IMR-90 (cell line): Measurements from ENCODE around the gene ATP10A. TPM values are rescaled to one million over a fixed set of nuclear protein-coding genes. Genes with fewer than 3 reads are reported as not detected.

Experiments
- ATAC-seq: fragments of 200-7000 bp; cut with Tn5 transposase; 2 replicates; pipeline ENCODE4 v1.9.1; 2020; ENCODE audit warnings: low read depth, mild to moderate bottlenecking, moderate library complexity
- BruUV-seq: library from RNA; stranded (reverse); fragments of 400-500 nt; replicated peaks from 2 replicates; lab custom pipeline; 2021; lab: Mats Ljungman, UMichigan
- CTCF ChIA-PET: fragments of 300-600 bp; formaldehyde crosslinking; extraction: SDS; loops from one replicate; lab custom pipeline; 2021; ENCODE audit warnings: antibody characterized with exemption; lab: Yijun Ruan, JAX
- POLR2A ChIA-PET: fragments of 300-600 bp; sonication (Branson Sonifier 250); formaldehyde crosslinking; loops from one replicate; lab custom pipeline; 2022; ENCODE audit warnings: antibody characterized with exemption; ENCODE audit not compliant: unreplicated experiment; lab: Charles Lee
- DNase-seq: peaks from one replicate; pipeline ENCODE4 v3.0.0; 2013
- H2AFZ ChIP-seq: replicated peaks from 2 replicates; pipeline ENCODE3; 2013; ENCODE audit warnings: low read length, mild to moderate bottlenecking; ENCODE audit not compliant: poor library complexity
- H2AK5ac ChIP-seq: 2 replicates; pipeline ENCODE4 v1.6.1; 2013; ENCODE audit warnings: low read depth, low read length, inconsistent platforms
- H2AK9ac ChIP-seq: replicated peaks from 2 replicates; pipeline ENCODE3; 2013; ENCODE audit warnings: mild to moderate bottlenecking, low read depth, low read length, moderate library complexity; ENCODE audit not compliant: poor library complexity
- H2BK120ac ChIP-seq: 2 replicates; pipeline ENCODE4 v1.6.1; 2013; ENCODE audit warnings: low read depth, low read length, inconsistent platforms
- H2BK15ac ChIP-seq: 3 replicates; pipeline ENCODE4 v1.6.1; 2013; ENCODE audit warnings: low read depth, low read length, inconsistent platforms
- H2BK20ac ChIP-seq: 2 replicates; pipeline ENCODE4 v1.6.1; 2013; ENCODE audit warnings: low read depth, mild to moderate bottlenecking, inconsistent platforms, low read length, moderate library complexity
- H2BK5ac ChIP-seq: 2 replicates; pipeline ENCODE4 v1.6.1; 2013; ENCODE audit warnings: mild to moderate bottlenecking, low read depth, low read length, inconsistent platforms; ENCODE audit not compliant: poor library complexity, severe bottlenecking
- H3K14ac ChIP-seq: replicated peaks from 2 replicates; pipeline ENCODE4 v1.6.1; 2013; ENCODE audit warnings: low read depth, low read length, inconsistent platforms
- H3K18ac ChIP-seq: 2 replicates; pipeline ENCODE4 v1.6.1; 2013; ENCODE audit warnings: low read depth, low read length, control low read depth
- H3K23ac ChIP-seq: 2 replicates; pipeline ENCODE4 v1.6.1; 2013; ENCODE audit warnings: low read depth, low read length, inconsistent platforms
- H3K27ac ChIP-seq: 2 replicates; pipeline ENCODE4 v1.5.1; 2013; ENCODE audit warnings: mild to moderate bottlenecking, control low read depth, low read length; ENCODE audit not compliant: insufficient read depth
- H3K27me3 ChIP-seq: 2 replicates; pipeline ENCODE4 v1.6.1; 2013; ENCODE audit warnings: low read length; ENCODE audit not compliant: control insufficient read depth, insufficient read depth
- H3K36me3 ChIP-seq: 2 replicates; pipeline ENCODE4 v1.6.1; 2013; ENCODE audit warnings: low read length, mixed read lengths; ENCODE audit not compliant: control insufficient read depth, insufficient read depth
- H3K4ac ChIP-seq: 2 replicates; pipeline ENCODE4 v1.6.1; 2013; ENCODE audit warnings: low read depth, low read length, inconsistent platforms
- H3K4me1 ChIP-seq: 2 replicates; pipeline ENCODE4 v1.6.1; 2013; ENCODE audit warnings: low read length, mixed read lengths; ENCODE audit not compliant: control insufficient read depth, insufficient read depth
- H3K4me2 ChIP-seq: 2 replicates; pipeline ENCODE4 v1.6.1; 2013; ENCODE audit warnings: low read depth, mild to moderate bottlenecking, control low read depth, low read length, moderate library complexity
- H3K4me3 ChIP-seq: 2 replicates; pipeline ENCODE4 v1.5.1; 2013; ENCODE audit warnings: low read depth, mild to moderate bottlenecking, control low read depth, low read length, moderate library complexity; ENCODE audit not compliant: insufficient read depth
- H3K56ac ChIP-seq: 2 replicates; pipeline ENCODE4 v1.6.1; 2013; ENCODE audit warnings: low read length, inconsistent platforms; ENCODE audit not compliant: insufficient read depth; ENCODE audit errors: extremely low read depth
- H3K79me1 ChIP-seq, 2 experiments: 2 replicates each; pipeline ENCODE4 v1.6.1; 2013; ENCODE audit warnings: low read length in 2 of 2, inconsistent platforms in 1 of 2, low read depth in 1 of 2
- H3K9ac ChIP-seq: 2 replicates; pipeline ENCODE4 v1.6.1; 2013; ENCODE audit warnings: low read depth, low read length, control low read depth
- H3K9me1 ChIP-seq: 2 replicates; pipeline ENCODE4 v1.6.1; 2013; ENCODE audit warnings: low read length, inconsistent platforms; ENCODE audit not compliant: insufficient read depth
- H3K9me3 ChIP-seq: 2 replicates; pipeline ENCODE4 v1.6.1; 2013; ENCODE audit warnings: low read length; ENCODE audit not compliant: control insufficient read depth, insufficient read depth
- H4K20me1 ChIP-seq: 2 replicates; pipeline ENCODE4 v1.6.1; 2013; ENCODE audit warnings: low read length, inconsistent platforms; ENCODE audit not compliant: insufficient read depth
- H4K5ac ChIP-seq: 2 replicates; pipeline ENCODE4 v1.6.1; 2013; ENCODE audit warnings: mild to moderate bottlenecking, low read depth, low read length, control low read depth
- H4K8ac ChIP-seq, 2 experiments: 2 replicates each; pipeline ENCODE4 v1.6.1; 2013; ENCODE audit warnings: low read depth in 2 of 2, low read length in 2 of 2, control low read depth in 1 of 2, inconsistent platforms in 1 of 2
- H4K91ac ChIP-seq: 2 replicates; pipeline ENCODE4 v1.6.1; 2013; ENCODE audit warnings: low read depth, low read length, inconsistent platforms; ENCODE audit not compliant: insufficient read depth
- BHLHE40 ChIP-seq: fragments of 150-350 bp; IDR thresholded peaks from 2 replicates; pipeline ENCODE4 v1.6.1; 2016; ENCODE audit warnings: mild to moderate bottlenecking, low read depth, low read length
- CEBPB ChIP-seq: IDR thresholded peaks from 2 replicates; pipeline ENCODE4 v1.6.1; 2012; ENCODE audit warnings: low read depth, low read length, improper control_type of control experiment
- ELK1 ChIP-seq: fragments of 150-350 bp; IDR thresholded peaks from 2 replicates; pipeline ENCODE4 v1.6.1; 2016; ENCODE audit warnings: low read depth, mild to moderate bottlenecking, low read length, moderate library complexity, borderline replicate concordance
- FOS ChIP-seq: fragments of 150-350 bp; IDR thresholded peaks from 2 replicates; pipeline ENCODE4 v1.6.1; 2016; ENCODE audit warnings: low read depth, low read length
- MAFK ChIP-seq: IDR thresholded peaks from 2 replicates; pipeline ENCODE4 v1.6.1; 2012; ENCODE audit warnings: low read depth, low read length, improper control_type of control experiment
- MAZ ChIP-seq: IDR thresholded peaks from 2 replicates; pipeline ENCODE4 v1.6.1; 2012; ENCODE audit warnings: low read depth, mild to moderate bottlenecking, low read length, improper control_type of control experiment, moderate library complexity, borderline replicate concordance
- MXI1 ChIP-seq: IDR thresholded peaks from 2 replicates; pipeline ENCODE4 v1.6.1; 2012; ENCODE audit warnings: low read depth, mild to moderate bottlenecking, low read length, moderate library complexity, borderline replicate concordance
- NFE2L2 ChIP-seq: fragments of 150-350 bp; IDR thresholded peaks from 2 replicates; pipeline ENCODE4 v1.6.1; 2016; ENCODE audit warnings: low read depth, mild to moderate bottlenecking, low read length
- POLR2A ChIP-seq: IDR thresholded peaks from 2 replicates; pipeline ENCODE4 v1.6.1; 2012; ENCODE audit warnings: mild to moderate bottlenecking, low read depth, low read length
- RAD21 ChIP-seq: IDR thresholded peaks from 2 replicates; pipeline ENCODE4 v1.6.1; 2012; ENCODE audit warnings: low read length, improper control_type of control experiment
- RCOR1 ChIP-seq: IDR thresholded peaks from 2 replicates; pipeline ENCODE4 v1.6.1; 2012; ENCODE audit warnings: mild to moderate bottlenecking, low read length, improper control_type of control experiment; ENCODE audit not compliant: insufficient replicate concordance
- RFX5 ChIP-seq: IDR thresholded peaks from 2 replicates; pipeline ENCODE4 v1.8.0; 2012; ENCODE audit warnings: low read depth, mild to moderate bottlenecking, low read length, moderate library complexity
- SMC3 ChIP-seq: fragments of 150-350 bp; IDR thresholded peaks from 2 replicates; pipeline ENCODE4 v1.6.1; 2016; ENCODE audit warnings: low read depth, mild to moderate bottlenecking, antibody characterized with exemption, low read length, moderate library complexity
- WGBS, 2 experiments: methylation state at CpG; one replicate each; pipeline versions ENCODE4 v1.1.5 to v1.1.7; 2013; ENCODE audit warnings: missing lambda C conversion rate in 2 of 2; ENCODE audit not compliant: insufficient read length in 1 of 2; ENCODE audit errors: extremely low coverage in 2 of 2; 5-methylcytosine and 5-hydroxymethylcytosine counted together
- dilution Hi-C: fragments of 300-500 bp; cut with HindIII; formaldehyde crosslinking; loops from one replicate; pipeline ENCODE4 v1.14.3; 2018; ENCODE audit warnings: low sequenced_read_pairs; ENCODE audit not compliant: unreplicated experiment
- in situ Hi-C: fragments of 300-500 bp; cut with MboI; formaldehyde crosslinking; loops from 3 replicates; pipeline ENCODE4 v1.14.3; 2019; ENCODE audit warnings: low sequenced_read_pairs, inconsistent platforms, mixed read lengths
- intact Hi-C: fragments of 100-400 bp; cut with micrococcal nuclease; formaldehyde crosslinking; loops from 2 replicates; pipeline ENCODE4 v1.10.0; 2022
- polyA plus RNA-seq, 3 experiments: library from polyadenylated mRNA; depleted of rRNA; stranded (reverse); fragments of >200 nt; gene quantifications; 2 replicates each; pipeline ENCODE4 v1.2.3, GENCODE V29; 2012; ENCODE audit warnings: low replicate concordance in 1 of 3
- total RNA-seq: library from RNA; depleted of rRNA; stranded (reverse); fragments of >200 nt; gene quantifications from 2 replicates; pipeline ENCODE4 v1.2.3, GENCODE V29; 2012
- TF ChIP-seq, protein P1 (sequence below): fragments of 150-350 bp; IDR thresholded peaks from 2 replicates; pipeline ENCODE4 v1.6.1; 2017; ENCODE audit warnings: mild to moderate bottlenecking, antibody characterized with exemption, low read length, low read depth
- TF ChIP-seq, protein P2 (sequence below): conservative IDR thresholded peaks from 2 replicates; pipeline ENCODE4 v1.5.1; 2012; ENCODE audit warnings: mild to moderate bottlenecking, low read depth, low read length, improper control_type of control experiment

ATP10A gene
- total and polyA plus RNA-seq, 2 of the 4 experiments (the other 2 are of a cell fraction): 13.8 to 16.0 TPM

GRCh38 chr15:25844981-25845680, 18.0 kb downstream of the ATP10A start:
- H4K8ac ChIP-seq: peak overlapping the region in 1 of 2 experiments; percentile 14; a peak in 2 of 4 replicates
- BruUV-seq: no TSS peak
- H3K79me1 ChIP-seq: peaks cover 28 to 80% of the 10 kb centered on the region in 2 experiments
- dilution Hi-C loops (no loop called here), intact Hi-C loops (no loop called here), in situ Hi-C loops (no loop called here)
- 60% methylated on average over 1 of the region's 14 CpGs; no CpG with 5 or more reads in 1 of the 2 experiments for WGBS, 2 experiments
- no peak overlapping the region for H2BK15ac ChIP-seq
- peak overlapping the region; percentile 32; the same call in 1 of the 2 replicates for H4K91ac ChIP-seq
- CTCF ChIA-PET: interaction anchor here (0.6 kb wide), 1 partner anchor 75 kb away, joined by 5 read pairs; no protein-coding TSS in a partner anchor
- H3K18ac ChIP-seq: no peak overlapping the region
- H3K4me1 ChIP-seq: peaks cover 15% of the 10 kb centered on the region
- H2AK9ac ChIP-seq: peak overlapping the region; percentile 10
- H3K14ac ChIP-seq: no peak overlapping the region
- H3K9me1 ChIP-seq: peaks cover 25% of the 10 kb centered on the region
- no peaks in the 10 kb centered on the region for H3K27me3 ChIP-seq
- H3K56ac ChIP-seq: no peak overlapping the region
- no peak overlapping the region for H3K23ac ChIP-seq
- H2BK5ac ChIP-seq: no peak overlapping the region
- DNase-seq: no peak
- H2BK20ac ChIP-seq: no peak overlapping the region; the same call in 1 of the 2 replicates
- ATAC-seq: no peak
- H3K36me3 ChIP-seq: no peaks in the 10 kb centered on the region
- no peak overlapping the region for H3K4me3 ChIP-seq
- H3K4me2 ChIP-seq: no peak overlapping the region
- peak overlapping the region; percentile 47 for H2AFZ ChIP-seq
- H4K5ac ChIP-seq: peak overlapping the region; percentile 15
- no peak overlapping the region for H3K4ac ChIP-seq
- H3K9me3 ChIP-seq: no peaks in the 10 kb centered on the region
- POLR2A ChIA-PET: no interaction called here
- H2BK120ac ChIP-seq: 0 out of 2 replicates have a peak overlapping the region, but pooled peaks have one; percentile 22
- H4K20me1 ChIP-seq: no peaks in the 10 kb centered on the region; the same call in 1 of the 2 replicates
- H3K27ac ChIP-seq: no peak overlapping the region
- H2AK5ac ChIP-seq: no peak overlapping the region; the same call in 1 of the 2 replicates
- no peak overlapping the region for H3K9ac ChIP-seq
- no peak for TF ChIP-seq RAD21
- no peak for TF ChIP-seq RFX5
- no peak for TF ChIP-seq MAZ
- no peak for TF ChIP-seq ELK1
- no peak for TF ChIP-seq NFE2L2
- TF ChIP-seq, protein P1, sequence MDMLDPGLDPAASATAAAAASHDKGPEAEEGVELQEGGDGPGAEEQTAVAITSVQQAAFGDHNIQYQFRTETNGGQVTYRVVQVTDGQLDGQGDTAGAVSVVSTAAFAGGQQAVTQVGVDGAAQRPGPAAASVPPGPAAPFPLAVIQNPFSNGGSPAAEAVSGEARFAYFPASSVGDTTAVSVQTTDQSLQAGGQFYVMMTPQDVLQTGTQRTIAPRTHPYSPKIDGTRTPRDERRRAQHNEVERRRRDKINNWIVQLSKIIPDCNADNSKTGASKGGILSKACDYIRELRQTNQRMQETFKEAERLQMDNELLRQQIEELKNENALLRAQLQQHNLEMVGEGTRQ: no peak
- no peak for TF ChIP-seq MXI1
- TF ChIP-seq BHLHE40: no peak
- no peak for TF ChIP-seq RCOR1
- TF ChIP-seq, protein P2, sequence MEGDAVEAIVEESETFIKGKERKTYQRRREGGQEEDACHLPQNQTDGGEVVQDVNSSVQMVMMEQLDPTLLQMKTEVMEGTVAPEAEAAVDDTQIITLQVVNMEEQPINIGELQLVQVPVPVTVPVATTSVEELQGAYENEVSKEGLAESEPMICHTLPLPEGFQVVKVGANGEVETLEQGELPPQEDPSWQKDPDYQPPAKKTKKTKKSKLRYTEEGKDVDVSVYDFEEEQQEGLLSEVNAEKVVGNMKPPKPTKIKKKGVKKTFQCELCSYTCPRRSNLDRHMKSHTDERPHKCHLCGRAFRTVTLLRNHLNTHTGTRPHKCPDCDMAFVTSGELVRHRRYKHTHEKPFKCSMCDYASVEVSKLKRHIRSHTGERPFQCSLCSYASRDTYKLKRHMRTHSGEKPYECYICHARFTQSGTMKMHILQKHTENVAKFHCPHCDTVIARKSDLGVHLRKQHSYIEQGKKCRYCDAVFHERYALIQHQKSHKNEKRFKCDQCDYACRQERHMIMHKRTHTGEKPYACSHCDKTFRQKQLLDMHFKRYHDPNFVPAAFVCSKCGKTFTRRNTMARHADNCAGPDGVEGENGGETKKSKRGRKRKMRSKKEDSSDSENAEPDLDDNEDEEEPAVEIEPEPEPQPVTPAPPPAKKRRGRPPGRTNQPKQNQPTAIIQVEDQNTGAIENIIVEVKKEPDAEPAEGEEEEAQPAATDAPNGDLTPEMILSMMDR: no peak
- no peak for TF ChIP-seq MAFK
- TF ChIP-seq SMC3: no peak
- no peak for TF ChIP-seq POLR2A
- TF ChIP-seq CEBPB: no peak
- no peak for TF ChIP-seq FOS
